ENCODE data around the gene SLC35E2B. TPM values are rescaled to one million over a fixed set of nuclear protein-coding genes. Genes with fewer than 3 reads are reported as not detected.

The SLC35E2B gene
- total RNA-seq = 91.4 TPM

DNA sequence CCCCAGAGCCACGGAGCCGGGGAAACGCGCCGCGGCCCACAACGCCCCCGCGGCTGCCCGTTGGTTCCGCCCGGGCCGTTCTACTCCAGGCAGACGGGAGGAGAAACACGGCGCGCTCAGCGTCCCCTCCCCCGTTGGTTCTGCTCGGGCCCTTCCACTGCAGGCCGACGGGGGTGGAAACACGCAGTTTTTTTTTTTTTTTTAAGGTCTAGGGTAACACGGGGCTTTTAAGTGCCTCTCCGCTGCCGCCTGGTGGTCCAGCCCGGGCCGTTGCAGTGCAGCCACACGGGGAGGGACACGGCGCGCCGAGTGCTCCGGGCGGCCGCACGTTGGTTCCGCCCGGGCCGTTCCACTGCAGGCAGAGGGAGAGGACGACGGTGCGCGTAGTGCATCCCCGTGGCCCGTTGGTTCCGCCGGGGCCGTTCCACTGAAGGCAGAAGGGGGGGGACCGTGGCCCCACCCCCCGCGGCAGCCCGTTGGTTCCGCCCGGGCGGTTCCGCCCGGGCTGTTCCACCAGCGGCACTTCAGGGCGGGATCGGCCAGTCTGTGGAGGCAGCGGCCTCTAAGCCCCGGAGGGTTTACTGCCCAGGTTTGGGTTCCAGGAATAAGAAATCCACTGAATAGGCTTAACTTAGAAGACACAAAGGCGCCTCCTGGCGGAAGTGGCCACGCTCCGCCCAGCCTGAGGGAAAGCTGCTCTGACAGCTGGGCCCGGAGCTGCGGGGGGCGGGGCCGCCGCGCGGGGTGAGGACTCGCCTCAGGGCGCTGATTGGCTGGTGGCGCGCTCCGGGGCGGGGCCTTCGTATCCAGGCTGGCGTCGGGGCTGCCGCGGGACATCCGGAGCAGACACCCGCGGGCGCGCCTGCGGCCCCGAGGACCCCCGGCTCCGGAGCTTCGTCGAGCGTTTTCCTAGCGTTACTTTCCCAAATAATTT, at the start of gene SLC35E2B:
Gene SLC35E2B, minus strand, starts transcription at position 82 of the 934 bp plus-strand sequence. CDS start 16,096 bp downstream, outside the sequence.

DNA sequence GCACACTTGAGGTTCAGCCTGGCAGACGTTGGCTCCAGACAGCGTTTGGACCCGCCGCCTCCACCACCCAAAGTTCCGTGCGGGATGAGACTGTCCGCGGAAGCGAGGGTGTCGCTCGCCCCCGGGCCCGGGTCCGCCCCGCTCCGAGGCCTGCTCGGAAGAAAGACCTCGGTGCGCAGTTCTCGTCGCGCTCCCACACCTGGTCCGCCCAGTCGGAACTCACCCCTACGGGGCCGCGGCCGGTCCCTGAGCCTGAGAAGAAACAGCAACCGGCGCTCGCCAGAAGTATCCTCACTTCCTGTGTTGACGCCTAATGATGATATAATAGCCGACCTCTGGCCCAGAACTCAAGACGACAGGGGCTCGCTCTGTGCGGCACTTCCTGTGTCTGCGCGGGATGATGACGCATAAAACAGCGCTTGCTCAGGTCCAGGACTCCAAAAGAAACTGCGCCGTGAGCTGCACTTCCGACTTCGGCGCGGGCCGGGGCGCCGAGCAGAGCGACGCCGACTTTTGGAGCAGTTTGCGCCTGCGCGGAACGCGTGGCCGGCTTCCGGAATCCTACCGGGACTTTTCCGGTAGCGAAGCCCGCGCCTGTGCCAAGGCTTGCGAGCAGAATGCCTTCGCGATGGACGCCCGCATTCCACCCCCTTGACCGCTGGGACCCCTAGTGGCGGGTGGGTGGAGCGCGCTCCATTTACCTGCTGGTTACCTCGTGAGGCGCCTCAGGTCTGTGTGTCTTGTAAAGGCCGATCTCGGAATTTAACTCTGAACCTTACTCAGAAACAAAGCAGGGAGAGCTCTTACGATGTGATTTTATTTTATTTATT, 31.7 kb upstream of the SLC35E2B start, which contains the start of gene CDK11A:
Gene CDK11A, minus strand, starts transcription at position 323 of the 830 bp plus-strand sequence. CDS start 1,539 bp downstream, outside the sequence.

DNA sequence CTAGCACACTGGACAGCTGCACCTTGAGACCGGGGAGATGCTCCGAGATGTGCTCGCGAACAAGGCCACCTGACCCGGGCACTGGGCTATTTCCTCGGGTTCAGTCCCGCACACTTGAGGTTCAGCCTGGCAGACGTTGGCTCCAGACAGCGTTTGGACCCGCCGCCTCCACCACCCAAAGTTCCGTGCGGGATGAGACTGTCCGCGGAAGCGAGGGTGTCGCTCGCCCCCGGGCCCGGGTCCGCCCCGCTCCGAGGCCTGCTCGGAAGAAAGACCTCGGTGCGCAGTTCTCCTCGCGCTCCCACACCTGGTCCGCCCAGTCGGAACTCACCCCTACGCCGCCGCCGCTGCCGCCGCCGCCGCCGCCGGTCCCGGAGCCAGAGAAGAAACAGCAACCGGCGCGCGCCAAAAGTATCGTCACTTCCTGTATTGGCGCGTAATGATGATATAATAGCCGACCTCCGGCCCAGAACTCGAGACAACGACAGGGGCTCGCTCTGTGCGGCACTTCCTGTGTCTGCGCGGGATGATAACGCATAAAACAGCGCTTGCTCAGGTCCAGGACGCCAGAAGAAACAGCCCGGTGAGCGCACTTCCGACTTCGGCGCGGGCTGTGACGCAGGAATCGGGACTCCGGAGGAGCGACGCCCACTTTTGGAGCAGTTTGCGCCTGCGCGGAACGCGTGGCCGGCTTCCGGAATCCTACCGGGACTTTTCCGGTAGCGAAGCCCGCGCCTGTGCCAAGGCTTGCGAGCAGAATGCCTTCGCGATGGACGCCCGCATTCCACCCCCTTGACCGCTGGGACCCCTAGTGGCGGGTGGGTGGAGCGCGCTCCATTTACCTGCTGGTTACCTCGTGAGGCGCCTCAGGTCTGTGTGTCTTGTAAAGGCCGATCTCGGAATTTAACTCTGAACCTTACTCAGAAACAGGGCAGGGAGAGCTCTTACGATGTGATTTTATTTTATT, 33.7 kb downstream of the SLC35E2B start, which contains the start of gene CDK11B:
Gene CDK11B, minus strand, starts transcription at position 422 of the 967 bp plus-strand sequence. CDS start 1,519 bp downstream, outside the sequence.

DNA sequence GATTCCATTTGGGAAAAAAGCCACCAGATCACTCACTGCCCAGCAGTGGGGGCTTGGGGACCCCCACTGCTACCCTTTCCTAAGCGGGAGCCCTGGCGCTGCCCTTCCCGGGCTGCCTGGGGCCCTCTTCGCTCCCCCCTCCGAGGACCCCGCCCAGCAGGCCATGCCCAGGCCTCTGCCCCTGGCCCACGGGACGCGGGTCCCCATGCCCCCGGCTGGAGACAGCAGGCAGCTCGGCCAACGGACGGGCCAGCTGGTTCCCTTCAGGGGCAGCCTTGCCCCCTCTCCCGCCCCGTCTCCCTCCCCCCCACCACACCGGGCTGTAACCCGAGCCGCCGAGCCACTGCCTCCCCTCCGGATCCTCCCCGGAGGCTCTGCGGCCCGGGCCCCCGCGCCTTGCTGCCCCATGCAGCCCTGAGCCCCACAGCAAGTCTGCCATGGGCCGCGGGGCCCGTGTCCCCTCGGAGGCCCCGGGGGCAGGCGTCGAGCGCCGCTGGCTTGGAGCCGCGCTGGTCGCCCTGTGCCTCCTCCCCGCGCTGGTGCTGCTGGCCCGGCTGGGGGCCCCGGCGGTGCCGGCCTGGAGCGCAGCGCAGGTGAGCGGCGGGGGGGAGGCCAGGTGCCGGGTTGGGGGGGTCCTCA, 60.7 kb downstream of the SLC35E2B start, which contains the start of gene MMP23B:
Gene MMP23B, plus strand, starts transcription at position 392 of the 639 bp plus-strand sequence. Its CDS starts 46 bp downstream, at position 438.

DNA sequence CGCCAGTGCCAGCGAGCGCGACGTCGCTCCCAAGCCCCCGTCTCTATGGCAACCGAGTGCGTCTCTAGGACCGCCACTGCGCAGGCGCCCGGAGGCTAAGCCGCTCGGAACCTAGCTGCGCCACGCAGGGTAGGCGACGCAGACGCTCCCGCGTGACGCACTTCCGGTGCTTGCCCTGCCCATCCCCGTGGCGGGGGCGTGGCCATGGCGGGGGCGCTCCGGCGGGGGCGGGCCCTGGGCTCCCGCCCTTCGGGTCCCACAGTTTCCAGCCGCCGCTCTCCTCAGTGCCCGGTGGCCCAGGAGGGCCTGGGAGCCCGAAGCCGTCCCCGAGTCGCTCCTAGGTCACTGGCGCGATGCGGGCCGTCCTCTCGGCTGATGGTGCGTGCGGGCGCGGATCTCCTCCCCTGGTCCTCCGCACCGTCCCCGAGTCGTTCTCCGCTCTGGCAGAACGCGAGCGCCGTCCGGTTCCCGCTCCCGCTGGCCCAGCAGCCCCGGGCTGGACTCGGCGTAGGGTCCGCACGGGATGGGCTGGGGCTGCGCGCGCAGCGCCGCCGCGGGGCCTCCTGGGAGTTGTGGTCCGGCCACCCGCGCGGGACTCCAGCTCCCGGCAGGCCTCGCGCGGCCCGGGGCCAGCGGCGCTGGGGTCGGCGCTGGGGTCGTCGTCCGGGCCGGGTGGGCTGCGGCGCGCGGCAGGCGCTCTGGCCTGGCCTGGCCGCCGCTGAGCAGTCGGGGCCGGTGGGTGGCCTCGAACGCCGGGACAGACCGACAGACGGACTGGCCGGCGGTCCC, 77.1 kb downstream of the SLC35E2B start, which contains the start of gene MIB2:
Gene MIB2, plus strand, starts transcription at position 245 of the 789 bp plus-strand sequence. CDS start 7,953 bp downstream, outside the sequence.

Other genes with a start within 250 kb of the SLC35E2B start
- gene ATAD3C, start 243.1 kb downstream of the SLC35E2B start, total RNA-seq = not detected
- 22.5 TPM for gene ATAD3B, start 221.0 kb downstream of the SLC35E2B start, total RNA-seq
- 13.5 TPM for gene ATAD3A, start 180.6 kb downstream of the SLC35E2B start, total RNA-seq
- gene TMEM240, start 152.2 kb downstream of the SLC35E2B start, total RNA-seq = 20.3 TPM
- 45.4 TPM for gene SSU72, start 117.9 kb downstream of the SLC35E2B start, total RNA-seq
- gene FNDC10, start 92.7 kb downstream of the SLC35E2B start, total RNA-seq = 2.2 TPM
- gene MIB2, start 77.3 kb downstream of the SLC35E2B start, total RNA-seq = 67.6 TPM
- gene MMP23B, start 60.6 kb downstream of the SLC35E2B start, total RNA-seq = 0.63 TPM
- 8.5 TPM for gene CDK11B, start 33.8 kb downstream of the SLC35E2B start, total RNA-seq
- gene CDK11A, start 31.6 kb upstream of the SLC35E2B start, total RNA-seq = 42.6 TPM
- gene NADK, start 85.7 kb upstream of the SLC35E2B start, total RNA-seq = 30.0 TPM
- gene GNB1, start 198.3 kb upstream of the SLC35E2B start, total RNA-seq = 271 TPM
- not detected for gene CALML6, start 222.5 kb upstream of the SLC35E2B start, total RNA-seq
- gene TMEM52, start 226.5 kb upstream of the SLC35E2B start, total RNA-seq = 1.3 TPM

All from parietal lobe (tissue), 1 donor.